Measurements from ENCODE around the gene ARID1A. TPM values are rescaled to one million over a fixed set of nuclear protein-coding genes. Genes with fewer than 3 reads are reported as not detected.

ARID1A gene
- total and polyA plus RNA-seq, 7 donors = 7.2 to 47.1 (median 22.7) TPM

- no peak for DNase-seq
- 94 to 96% methylated on average over 4 of the region's 4 CpGs for WGBS, 2 donors
- H3K27ac ChIP-seq = no peak overlapping the region
- TF ChIP-seq POLR2A (IDR thresholded peaks at IDR 0.05) (no peak), CTCF (IDR thresholded peaks at IDR 0.05) (no peak), EP300 (IDR thresholded peaks at IDR 0.05) (no peak), POLR2AphosphoS5 (IDR thresholded peaks at IDR 0.05) (no peak)
- intact Hi-C loops (cut with DNase I) = no loop called here
- no peak overlapping the region for H3K4me3 ChIP-seq
- H3K36me3 ChIP-seq = no peaks in the 10 kb centered on the region
- peaks cover 0 to 17% (median 16%) of the 10 kb centered on the region in 4 donors for H3K4me1 ChIP-seq
- H3K9me3 ChIP-seq = no peaks in the 10 kb centered on the region
- H3K27me3 ChIP-seq = no peaks in the 10 kb centered on the region
These were observed 127.1 kb downstream of the ARID1A start for GRCh38 chr1:26822737-26823395.

GRCh38 chr1:26824731-26825130 is 128.9 kb downstream of the ARID1A start:
- no peak for DNase-seq
- H3K27me3 ChIP-seq = no peaks in the 10 kb centered on the region
- H3K4me3 ChIP-seq = no peak overlapping the region
- no peaks in the 10 kb centered on the region for H3K36me3 ChIP-seq
- TF ChIP-seq POLR2AphosphoS5 (IDR thresholded peaks at IDR 0.05) (no peak), EP300 (IDR thresholded peaks at IDR 0.05) (no peak), POLR2A (IDR thresholded peaks at IDR 0.05) (no peak), CTCF (IDR thresholded peaks at IDR 0.05) (no peak)
- peaks cover 0 to 36% (median 32%) of the 10 kb centered on the region in 4 donors for H3K4me1 ChIP-seq
- intact Hi-C loops (cut with DNase I) = no loop called here
- whole genome bisulfite sequencing, 2 donors = 43 to 77% methylated on average over 3 of the region's 3 CpGs
- H3K9me3 ChIP-seq = no peaks in the 10 kb centered on the region
- no peak overlapping the region for H3K27ac ChIP-seq

- peak; percentile 82 for DNase-seq
- TF ChIP-seq CTCF (IDR thresholded peaks at IDR 0.05) = peak; percentile 16 to 44 (median 28)
- no peak for TF ChIP-seq POLR2A (IDR thresholded peaks at IDR 0.05)
- TF ChIP-seq POLR2AphosphoS5 (IDR thresholded peaks at IDR 0.05) = peak in 2 of 4 donors; percentile 8 to 43
- intact Hi-C loops (cut with DNase I) = loop anchor here (1.0 kb wide), 1 partner anchor 39 kb away; no protein-coding TSS in a partner anchor
These were observed 130.7 kb downstream of the ARID1A start, which contains the start of gene ZDHHC18 for GRCh38 chr1:26826261-26827105. Gene ZDHHC18 (plus strand): TSS chr1:26826688. CDS start chr1:26826805, 117 bp downstream.

DNA sequence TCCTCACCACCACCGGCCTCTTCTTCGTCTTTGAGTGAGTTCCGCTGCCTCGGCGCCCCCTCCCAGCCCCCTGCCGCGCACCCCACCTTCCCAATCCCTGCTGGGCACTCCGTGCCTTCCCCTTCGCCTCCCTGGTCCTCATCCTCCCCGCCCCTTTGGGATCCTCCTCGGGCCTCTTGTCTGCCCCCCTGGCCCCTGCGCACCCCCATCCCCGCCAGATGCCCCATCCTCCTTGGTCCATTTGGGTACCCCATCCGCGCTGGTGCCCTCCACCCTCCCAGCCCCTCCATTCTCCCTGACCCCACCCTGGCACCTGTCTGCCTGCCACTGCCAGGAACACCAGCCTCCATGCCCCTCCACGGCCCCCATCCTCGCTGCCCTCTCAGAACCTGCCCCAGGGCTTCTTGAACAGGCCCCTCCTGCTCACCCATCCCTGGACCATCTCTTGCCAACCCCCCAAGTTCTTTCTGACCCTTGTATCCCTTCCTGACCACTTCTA is 131.3 kb downstream of the ARID1A start:
- intact Hi-C loops (cut with DNase I) = no loop called here
- no peak for TF ChIP-seq CTCF (IDR thresholded peaks at IDR 0.05)
- TF ChIP-seq POLR2A (IDR thresholded peaks at IDR 0.05) = no peak
- no peak for TF ChIP-seq POLR2AphosphoS5 (IDR thresholded peaks at IDR 0.05)
- TF ChIP-seq EP300 (IDR thresholded peaks at IDR 0.05) = no peak
- Histone ChIP-seq H3K4me1 (peaks cover 0 to 40% (median 33%) of the 10 kb centered on the region in 4 donors), H3K4me3 (peak overlapping the region; percentile 68 to 90 (median 86)), H3K36me3 (peaks cover 0 to 5% (median under 1%) of the 10 kb centered on the region in 4 donors), H3K27ac (peak overlapping the region; percentile 73 to 86 (median 83)), H3K9me3 (no peaks in the 10 kb centered on the region), H3K27me3 (no peaks in the 10 kb centered on the region)
- 1% methylated on average over 17 of the region's 17 CpGs for WGBS, 2 donors
- DNase-seq = no peak

More at GRCh38 chr1:26826261-26827105, 130.7 kb downstream of the ARID1A start, which contains the start of gene ZDHHC18:
- no peaks in the 10 kb centered on the region for H3K9me3 ChIP-seq
- H3K27me3 ChIP-seq = no peaks in the 10 kb centered on the region
- peak within 1 kb of the TSS; percentile 68 to 90 (median 86) for H3K4me3 ChIP-seq
- peak within 1 kb of the TSS; percentile 73 to 86 (median 83) for H3K27ac ChIP-seq
- peaks cover 0 to 40% (median 33%) of the 10 kb centered on the region in 4 donors for H3K4me1 ChIP-seq
- WGBS, 2 donors = 1% methylated on average over 107 of the region's 107 CpGs
- H3K36me3 ChIP-seq = no peaks in the 10 kb centered on the region

Data from sigmoid colon (tissue), 7 donors.